Esophagus muscularis mucosa (tissue), 4 donors: ENCODE measurements around the gene IPO7. TPM values are rescaled to one million over a fixed set of nuclear protein-coding genes. Genes with fewer than 3 reads are reported as not detected.

Experiments used
- DNase-seq: peaks from one replicate; pipeline ENCODE4 v3.0.0-alpha.2; 2017; ENCODE audit errors: extremely low spot score
- H3K27ac ChIP-seq, 4 donors: fragments of 200-600 bp; sonication (generic); replicated peaks in 1 of 4; 1 replicate in 3 of 4; 2 replicates in 1 of 4; pipeline ENCODE4 v1.5.1; 2016 to 2019; ENCODE audit warnings: mild to moderate bottlenecking in 1 of 4
- H3K27me3 ChIP-seq, 4 donors: fragments of 200-600 bp; sonication (generic); one replicate each; pipeline versions ENCODE4 v1.5.1 to v1.6.0; 2016 to 2019
- H3K36me3 ChIP-seq, 4 donors: fragments of 200-600 bp; sonication (generic); one replicate each; pipeline ENCODE4 v1.5.1; 2016 to 2019
- H3K4me1 ChIP-seq, 4 donors: fragments of 200-600 bp; sonication (generic); one replicate each; pipeline ENCODE4 v1.5.1; 2016 to 2019
- H3K4me3 ChIP-seq, 4 donors: fragments of 200-600 bp; sonication (generic); 1 replicate in 2 of 4; 2 replicates in 2 of 4; pipeline ENCODE4 v1.5.1; 2016 to 2019; ENCODE audit warnings: mild to moderate bottlenecking in 4 of 4, moderate library complexity in 1 of 4
- H3K9me3 ChIP-seq, 4 donors: fragments of 200-600 bp; sonication (generic); 1 replicate in 3 of 4; 2 replicates in 1 of 4; pipeline ENCODE4 v1.5.1; 2016 to 2019
- EP300 ChIP-seq: sonication (generic); formaldehyde crosslinking; IDR thresholded peaks from one replicate; pipeline ENCODE4 v1.6.1; 2017; ENCODE audit warnings: antibody characterized with exemption
- POLR2A ChIP-seq: fragments of 450-650 bp; IDR thresholded peaks from one replicate; pipeline ENCODE4 v1.6.1; 2017; ENCODE audit warnings: antibody characterized with exemption, moderate library complexity, mild to moderate bottlenecking, low read depth
- POLR2AphosphoS5 ChIP-seq, 2 donors: sonication (generic); formaldehyde crosslinking; IDR thresholded peaks; one replicate each; pipeline ENCODE4 v1.6.1; 2017; ENCODE audit warnings: antibody characterized with exemption in 2 of 2
- WGBS: methylation state at CpG from one replicate; pipeline ENCODE4 v1.1.5; 2018; 5-methylcytosine and 5-hydroxymethylcytosine counted together
- intact Hi-C: fragments of 100-400 bp; cut with DNase I; formaldehyde crosslinking; loops from one replicate; pipeline ENCODE4 v1.15.1; 2023
- small RNA-seq, 3 donors: library from RNA; depleted of rRNA; stranded (forward); fragments of <200 nt; gene quantifications; one replicate each; pipeline ENCODE3, GENCODE V24; 2016
- total RNA-seq, 4 donors: library from RNA; depleted of rRNA; stranded (reverse); fragments of >200 nt; gene quantifications; one replicate each; pipeline versions ENCODE4 v1.1.0 to v1.2.1, GENCODE V29; 2016
- TF ChIP-seq, protein P1 (sequence below), 3 experiments: fragments of 200-600 bp in 2 of 3; fragments of 450-650 bp in 1 of 3; sonication (generic) in 2 of 3; IDR thresholded peaks; one replicate each; pipeline ENCODE4 v1.5.1; 2017 to 2019; ENCODE audit warnings: antibody characterized with exemption in 3 of 3, mild to moderate bottlenecking in 2 of 3, moderate library complexity in 1 of 3

The IPO7 gene
- total RNA-seq, 4 donors from 2014 or later = 131 to 186 (median 150) TPM

- peaks cover 50 to 84% (median 73%) of the 10 kb centered on the region in 4 donors for H3K36me3 ChIP-seq
- WGBS = 33% methylated on average over 1 of the region's 1 CpG
- no peaks in the 10 kb centered on the region for H3K4me1 ChIP-seq
- H3K27ac ChIP-seq = no peak overlapping the region
- no peak for TF ChIP-seq POLR2AphosphoS5 (IDR thresholded peaks at IDR 0.05)
- no peak for TF ChIP-seq POLR2A
- TF ChIP-seq EP300 = no peak
- TF ChIP-seq, protein P1, sequence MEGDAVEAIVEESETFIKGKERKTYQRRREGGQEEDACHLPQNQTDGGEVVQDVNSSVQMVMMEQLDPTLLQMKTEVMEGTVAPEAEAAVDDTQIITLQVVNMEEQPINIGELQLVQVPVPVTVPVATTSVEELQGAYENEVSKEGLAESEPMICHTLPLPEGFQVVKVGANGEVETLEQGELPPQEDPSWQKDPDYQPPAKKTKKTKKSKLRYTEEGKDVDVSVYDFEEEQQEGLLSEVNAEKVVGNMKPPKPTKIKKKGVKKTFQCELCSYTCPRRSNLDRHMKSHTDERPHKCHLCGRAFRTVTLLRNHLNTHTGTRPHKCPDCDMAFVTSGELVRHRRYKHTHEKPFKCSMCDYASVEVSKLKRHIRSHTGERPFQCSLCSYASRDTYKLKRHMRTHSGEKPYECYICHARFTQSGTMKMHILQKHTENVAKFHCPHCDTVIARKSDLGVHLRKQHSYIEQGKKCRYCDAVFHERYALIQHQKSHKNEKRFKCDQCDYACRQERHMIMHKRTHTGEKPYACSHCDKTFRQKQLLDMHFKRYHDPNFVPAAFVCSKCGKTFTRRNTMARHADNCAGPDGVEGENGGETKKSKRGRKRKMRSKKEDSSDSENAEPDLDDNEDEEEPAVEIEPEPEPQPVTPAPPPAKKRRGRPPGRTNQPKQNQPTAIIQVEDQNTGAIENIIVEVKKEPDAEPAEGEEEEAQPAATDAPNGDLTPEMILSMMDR (IDR thresholded peaks at IDR 0.05) = no peak
- no peak overlapping the region for H3K4me3 ChIP-seq
- H3K27me3 ChIP-seq = no peaks in the 10 kb centered on the region
- intact Hi-C loops = no loop called here
- no peaks in the 10 kb centered on the region for H3K9me3 ChIP-seq
- DNase-seq = no peak
Measured at GRCh38 chr11:9493492-9493891, 109.0 kb downstream of the IPO7 start.

- intact Hi-C loops = no loop called here
- Histone ChIP-seq H3K27ac (no peak overlapping the region), H3K9me3 (no peaks in the 10 kb centered on the region), H3K36me3 (peaks cover 53 to 85% (median 77%) of the 10 kb centered on the region in 4 donors), H3K27me3 (no peaks in the 10 kb centered on the region), H3K4me3 (no peak overlapping the region), H3K4me1 (no peaks in the 10 kb centered on the region)
- 100% methylated on average over 3 of the region's 3 CpGs for WGBS
- no peak for DNase-seq
- TF ChIP-seq, protein P1 (IDR thresholded peaks at IDR 0.05) = no peak
- TF ChIP-seq POLR2A = no peak
- no peak for TF ChIP-seq POLR2AphosphoS5 (IDR thresholded peaks at IDR 0.05)
- TF ChIP-seq EP300 = no peak
Measured at GRCh38 chr11:9494316-9494715, 109.9 kb downstream of the IPO7 start.

- TF ChIP-seq, protein P1 (IDR thresholded peaks at IDR 0.05) = no peak
- TF ChIP-seq POLR2AphosphoS5 (IDR thresholded peaks at IDR 0.05) = no peak
- no peak for TF ChIP-seq EP300
- TF ChIP-seq POLR2A = no peak
- Histone ChIP-seq H3K27ac (no peak overlapping the region), H3K27me3 (no peaks in the 10 kb centered on the region), H3K4me3 (no peak overlapping the region), H3K9me3 (no peaks in the 10 kb centered on the region), H3K4me1 (no peaks in the 10 kb centered on the region), H3K36me3 (peaks cover 64 to 85% (median 77%) of the 10 kb centered on the region in 4 donors)
- no peak for DNase-seq
- intact Hi-C loops = no loop called here
- 88% methylated on average over 6 of the region's 6 CpGs for WGBS
Measured at GRCh38 chr11:9495803-9496514, 111.5 kb downstream of the IPO7 start.

Small RNAs within 50 kb of the gene (small RNA-seq; reads per million reads assigned to genes)
- gene SNORA23 = 24.1 to 50.3 (median 31.6) reads per million in 3 donors

Other genes starting within 250 kb of the IPO7 start
- 100 to 1,000 TPM; 103 to 135 (median 108) TPM for gene DENND5A, start 119.3 kb upstream of the IPO7 start, total RNA-seq
- 10 to 100 TPM; 13.3 to 21.1 (median 17.4) TPM for gene TMEM41B, start 70.1 kb upstream of the IPO7 start, total RNA-seq
- 10 to 100 TPM; 30.0 to 38.8 (median 34.5) TPM for gene ZNF143, start 76.4 kb downstream of the IPO7 start, total RNA-seq
- gene WEE1, start 189.0 kb downstream of the IPO7 start, total RNA-seq = 10 to 100 TPM; 34.5 to 55.6 (median 41.6) TPM